Eye (tissue), 1 donor: ENCODE results near the gene ODF4.
"Not testable (repeated sequence)": the region's sequence is repeated elsewhere in the genome, so short reads cannot be mapped to it uniquely, and the experiment has no call there.

ENCODE experiments used
- DNase-seq: peaks from one replicate; pipeline ENCODE4 v3.0.0-alpha.2; 2015

The ODF4 gene

DNA sequence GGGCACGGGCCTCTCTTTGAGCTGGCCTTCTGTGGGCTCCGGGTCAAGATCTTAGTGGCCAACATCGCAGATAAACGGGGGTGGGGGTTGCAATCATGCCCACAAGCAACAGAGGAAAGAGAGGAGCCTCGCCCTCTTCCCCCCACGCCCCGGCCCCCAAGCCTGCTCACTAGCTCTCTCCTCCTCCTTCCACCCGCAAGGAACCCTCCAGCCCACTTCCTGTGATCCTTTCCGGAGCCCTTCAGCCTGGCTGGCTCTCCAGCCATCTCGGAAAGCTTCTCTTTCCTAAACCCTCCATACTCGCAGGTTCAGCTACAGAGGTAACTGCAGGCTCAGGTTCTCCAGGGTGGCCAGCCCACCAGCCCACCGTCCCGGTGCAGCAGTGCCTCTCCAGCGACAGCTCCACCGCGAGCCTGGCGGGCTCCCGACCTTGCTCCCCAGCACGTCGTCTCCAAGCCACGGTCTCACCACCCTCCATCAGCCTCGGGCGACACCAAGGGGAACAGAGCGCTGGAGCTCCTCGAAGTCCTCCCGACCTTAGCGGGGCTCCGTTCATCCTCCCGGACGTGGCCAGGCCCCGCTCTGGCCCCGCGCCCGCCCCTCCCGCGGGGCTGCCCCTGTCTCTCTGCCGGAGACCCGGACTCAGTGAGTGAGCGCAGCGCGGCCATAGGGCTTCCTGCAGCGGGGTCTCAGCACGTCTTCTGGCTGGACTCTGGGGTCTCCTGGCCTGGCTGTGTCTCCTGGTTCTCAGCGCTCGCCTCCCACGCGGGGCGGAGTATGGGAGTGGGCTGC is 12.9 kb upstream of the ODF4 start:
- DNase-seq = peak; percentile 79

GRCh38 chr17:8327303-8327649 is 12.4 kb upstream of the ODF4 start:
- DNase-seq = no peak

GRCh38 chr17:8332128-8332527 is 7.5 kb upstream of the ODF4 start:
- DNase-seq = no peak

DNA sequence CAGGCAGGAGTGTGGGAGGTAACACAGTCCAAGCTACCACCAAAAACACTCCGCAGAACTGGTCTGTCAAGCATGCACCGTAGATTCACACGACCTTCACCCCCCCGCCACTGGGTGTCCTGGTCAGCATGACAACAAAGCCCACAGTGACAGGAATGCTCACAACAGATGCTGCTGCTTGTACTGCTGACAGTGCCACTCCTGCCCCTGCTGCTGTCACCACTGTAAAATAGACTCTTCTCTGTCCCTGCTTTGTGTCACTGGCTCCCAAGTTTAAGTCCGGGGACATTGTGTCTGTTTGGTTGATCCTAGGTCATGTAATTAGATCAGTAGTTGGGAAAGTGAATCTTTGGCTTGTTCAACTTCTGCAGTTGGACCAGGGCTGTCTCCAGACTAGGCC is 7.0 kb upstream of the ODF4 start:
- DNase-seq = peak; percentile 56

- no peak for DNase-seq
Measured at GRCh38 chr17:8333281-8333680, 6.4 kb upstream of the ODF4 start.

GRCh38 chr17:8337802-8338752 is 1.6 kb upstream of the ODF4 start:
- peak; percentile 39 for DNase-seq

GRCh38 chr17:8338753-8339140 is 893 bp upstream of the ODF4 start:
- DNase-seq = no peak

DNA sequence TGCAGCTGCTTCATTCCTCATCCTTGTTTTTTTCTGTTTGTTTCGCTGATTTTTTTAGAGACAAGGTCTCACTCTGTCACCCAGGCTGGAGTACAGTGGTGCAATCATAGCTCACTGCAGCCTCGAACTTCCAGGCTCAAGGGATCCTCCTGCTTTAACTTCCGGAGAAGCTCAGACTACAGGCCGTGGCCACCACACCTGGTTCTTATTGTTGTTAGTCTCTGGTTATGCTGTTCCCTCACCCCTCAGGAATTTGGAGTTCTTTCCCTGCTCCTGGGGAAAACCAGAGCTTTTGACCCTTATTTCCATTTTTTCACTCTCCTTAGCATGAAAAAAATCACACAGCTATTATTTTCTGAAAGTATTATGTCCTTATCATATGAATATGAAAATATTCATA is 1.8 kb downstream of the ODF4 start:
- DNase-seq = no peak

DNA sequence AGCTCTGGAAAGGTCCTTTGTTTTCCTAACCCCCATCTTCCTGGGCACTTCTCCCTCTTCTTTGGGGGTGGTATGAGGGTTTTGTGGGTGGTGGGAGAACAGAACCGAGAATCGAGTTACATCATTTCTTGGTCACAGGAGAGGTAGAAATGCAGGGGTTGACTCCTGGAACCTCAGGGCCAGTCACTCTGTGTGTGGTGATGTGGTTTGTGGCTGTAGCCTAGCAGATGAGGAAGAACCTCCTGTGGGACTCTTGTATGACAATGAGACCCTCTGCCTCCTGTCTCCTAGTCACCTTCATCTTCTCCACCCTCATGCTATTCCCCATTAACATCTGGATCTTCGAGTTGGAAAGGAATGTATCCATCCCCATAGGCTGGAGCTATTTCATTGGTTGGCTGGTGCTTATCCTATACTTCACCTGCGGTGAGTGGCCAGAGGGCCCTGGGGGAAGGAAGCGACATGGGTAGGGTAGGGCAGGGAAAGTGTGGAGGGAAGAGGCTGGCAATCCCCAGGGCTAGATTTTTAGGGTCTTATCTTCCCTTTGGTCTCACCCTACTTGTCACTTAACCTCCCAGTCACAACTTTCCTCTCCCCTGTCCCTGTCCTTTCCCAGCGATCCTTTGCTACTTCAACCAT is 5.5 kb downstream of the ODF4 start:
- DNase-seq = no peak

DNA sequence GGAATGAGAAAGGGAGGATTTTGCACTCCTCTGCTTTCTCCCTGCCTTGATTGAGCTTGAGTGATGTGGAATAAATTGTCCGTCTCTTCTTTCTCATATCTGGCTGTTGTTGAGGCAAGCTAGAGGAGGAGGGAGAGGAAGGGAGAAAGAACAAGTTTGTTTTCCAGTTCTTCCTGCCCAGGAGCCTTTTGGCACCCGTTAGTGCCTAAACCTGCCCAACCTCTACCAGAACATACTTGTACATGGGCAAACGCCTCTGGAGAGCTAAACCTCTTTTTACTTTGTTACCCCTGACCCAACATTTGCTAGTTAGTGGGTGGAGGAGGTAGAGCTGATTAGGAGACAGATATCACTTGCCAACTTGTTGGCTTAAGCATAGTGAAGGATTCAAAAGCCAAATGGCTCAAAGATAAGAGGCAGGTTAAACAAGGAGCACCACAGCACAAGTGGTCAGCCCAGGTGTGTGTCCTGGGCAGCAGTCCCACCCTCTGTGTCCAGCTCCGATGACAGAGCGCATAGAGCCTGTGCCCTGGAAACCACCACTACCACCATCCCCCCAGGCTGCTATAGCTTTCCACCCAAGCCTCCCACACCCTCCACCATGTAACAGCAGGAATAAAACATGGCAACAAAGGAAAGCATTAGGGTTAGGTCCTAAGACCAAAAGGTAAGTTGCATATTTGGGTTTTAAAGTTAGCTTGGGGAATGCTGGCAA is 6.5 kb downstream of the ODF4 start:
- DNase-seq = no peak

DNA sequence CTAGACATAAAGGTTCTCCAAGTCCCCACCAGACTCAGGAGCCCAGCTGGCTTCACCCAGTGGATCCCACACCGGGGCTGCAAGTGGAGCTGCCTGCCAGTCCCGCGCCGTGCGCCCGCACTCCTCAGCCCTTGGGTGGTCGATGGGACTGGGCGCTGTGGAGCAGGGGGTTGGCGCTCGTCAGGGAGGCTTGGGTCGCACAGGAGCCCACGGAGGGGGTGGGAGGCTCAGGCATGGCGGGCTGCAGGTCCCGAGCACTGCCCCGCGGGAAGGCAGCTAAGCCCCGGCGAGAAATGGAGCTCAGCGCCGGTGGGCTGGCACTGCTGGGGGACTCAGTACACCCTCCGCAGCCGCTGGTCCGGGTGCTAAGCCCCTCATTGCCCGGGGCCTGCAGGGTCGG is 7.4 kb downstream of the ODF4 start:
- DNase-seq = not testable (repeated sequence)

- DNase-seq = no peak
Measured at GRCh38 chr17:8350339-8350738, 10.7 kb downstream of the ODF4 start.

- no peak for DNase-seq
Measured at GRCh38 chr17:8353736-8354135, 14.1 kb downstream of the ODF4 start.

DNA sequence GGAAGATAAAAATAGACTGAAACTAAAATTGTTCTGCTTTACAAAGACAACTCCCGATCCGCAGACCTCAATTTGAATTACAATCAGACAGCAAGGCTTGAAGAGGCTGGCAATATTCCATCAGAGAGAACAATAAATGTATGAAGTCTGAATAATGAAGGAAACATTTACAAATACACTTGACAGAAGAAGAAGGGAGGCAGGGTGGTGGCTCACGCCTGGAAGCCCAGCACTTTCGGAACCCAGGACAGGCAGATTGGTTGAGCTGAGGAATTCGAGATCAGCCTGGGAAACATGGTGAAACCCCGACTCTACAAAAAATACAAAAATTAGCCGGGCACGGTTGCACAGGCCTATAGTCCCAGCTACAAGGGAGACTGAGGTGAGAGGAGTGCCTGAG is 14.6 kb downstream of the ODF4 start:
- DNase-seq = no peak

- no peak for DNase-seq
Measured at GRCh38 chr17:8357910-8358309, 18.3 kb downstream of the ODF4 start.

DNA sequence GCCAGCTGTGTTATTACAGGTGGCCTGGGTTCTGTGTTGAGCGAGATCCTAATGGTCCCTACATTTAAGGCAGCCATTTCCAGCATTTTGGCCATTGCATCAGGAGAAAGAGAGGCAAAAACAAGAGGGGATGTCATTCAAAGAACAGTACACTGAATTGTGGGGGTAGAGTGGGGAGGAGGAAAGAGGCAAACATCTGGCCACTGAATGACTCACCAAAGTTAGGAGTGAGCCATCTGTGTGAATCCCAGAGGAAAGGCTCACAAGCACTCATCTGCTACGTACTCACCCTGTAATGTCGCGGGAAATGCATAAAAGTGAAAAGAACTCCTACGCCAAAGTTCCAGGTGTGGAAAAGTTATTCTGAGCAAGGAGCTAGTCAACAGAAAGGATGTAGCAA is 20.1 kb downstream of the ODF4 start:
- peak; percentile 12 for DNase-seq

DNA sequence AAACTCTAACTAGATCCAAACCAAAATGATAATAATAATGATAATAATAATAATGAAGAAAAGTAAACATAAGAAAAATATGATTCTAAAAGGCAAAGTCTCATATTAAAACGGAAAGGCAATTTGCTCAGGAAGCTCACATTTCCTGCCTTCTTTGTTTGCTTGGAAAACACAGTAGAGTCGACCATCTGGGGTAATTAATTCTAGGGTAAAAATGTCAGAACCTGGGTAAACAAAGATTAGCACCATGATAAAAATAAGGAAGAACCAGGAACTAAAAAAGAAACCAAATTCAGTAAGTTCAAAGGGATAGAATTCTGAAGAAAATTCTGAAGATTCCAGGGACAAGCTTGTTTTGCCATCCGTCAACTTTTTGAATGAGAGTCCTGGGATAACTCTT is 20.6 kb downstream of the ODF4 start:
- DNase-seq = no peak

GRCh38 chr17:8360751-8361150 is 21.1 kb downstream of the ODF4 start:
- no peak for DNase-seq

GRCh38 chr17:8362651-8363332 is 23.2 kb downstream of the ODF4 start:
- DNase-seq = no peak

GRCh38 chr17:8365143-8365542 is 25.5 kb downstream of the ODF4 start:
- no peak for DNase-seq

GRCh38 chr17:8366231-8366630 is 26.6 kb downstream of the ODF4 start:
- DNase-seq = no peak

GRCh38 chr17:8368193-8368592 is 28.6 kb downstream of the ODF4 start:
- DNase-seq = no peak
